RPMI7951 (cell line): ENCODE measurements around the gene OCSTAMP. TPM values are rescaled to one million over a fixed set of nuclear protein-coding genes. Genes with fewer than 3 reads are reported as not detected.
A peak's percentile ranks its signal among the peaks of the same experiment; 100 is the strongest.

Source experiments
- DNase-seq: peaks from one replicate; pipeline ENCODE4 v3.0.0-alpha.2; 2012; ENCODE audit warnings: low read depth
- total RNA-seq: library from RNA; depleted of rRNA; stranded (reverse); fragments of >200 nt; shearing (Covaris generic); gene quantifications from 2 replicates; pipeline ENCODE4 v1.2.3, GENCODE V29; 2014

Gene OCSTAMP
- total RNA-seq, 1 experiment from 2014 or later: not detected

DNA sequence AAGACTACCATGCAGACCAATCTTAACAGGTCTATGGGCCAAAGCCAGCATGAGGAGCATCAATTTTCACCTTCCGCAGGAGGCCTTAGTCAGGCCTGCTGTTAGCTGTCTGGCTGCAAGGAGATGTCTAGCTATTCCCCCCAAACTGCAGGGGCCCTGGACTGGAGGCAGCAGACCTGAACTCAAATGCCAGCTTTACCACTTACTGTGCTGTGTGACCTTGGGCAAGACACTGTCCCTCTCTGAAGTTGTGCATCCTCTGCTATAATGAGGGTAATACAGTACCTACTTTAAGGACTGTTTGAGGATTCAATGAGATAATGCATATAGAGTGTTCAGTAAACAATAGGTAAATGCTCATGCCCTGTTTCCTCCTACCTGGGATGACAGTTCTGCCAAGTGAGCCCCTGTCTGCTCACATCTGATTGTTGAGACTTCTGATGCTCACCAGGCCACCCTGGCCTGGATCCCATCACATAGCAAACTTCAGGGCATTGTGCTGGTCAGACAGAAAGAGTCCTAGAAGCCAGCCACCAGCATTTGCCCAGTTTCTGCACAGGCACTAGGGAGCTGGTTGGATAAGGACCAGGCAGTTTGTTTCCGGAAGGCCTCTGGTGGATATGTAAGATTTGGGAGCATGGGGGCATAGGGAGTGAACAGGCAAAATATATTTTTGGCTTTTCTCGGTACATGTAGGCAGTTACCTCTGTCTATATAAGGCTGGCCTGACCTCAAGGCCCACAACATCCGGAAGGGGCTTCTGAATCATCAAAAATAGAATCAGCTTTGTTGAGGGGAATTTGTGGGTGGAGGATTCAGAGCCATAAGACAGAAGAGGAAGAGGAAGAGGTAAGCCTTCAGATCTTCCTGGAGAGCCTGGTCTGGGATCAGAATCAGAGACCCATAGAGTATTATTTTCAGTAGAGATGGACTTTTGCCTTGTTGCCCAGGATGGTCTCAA lies 2.3 kb upstream of the OCSTAMP start:
- peak; percentile 39 for DNase-seq

DNA sequence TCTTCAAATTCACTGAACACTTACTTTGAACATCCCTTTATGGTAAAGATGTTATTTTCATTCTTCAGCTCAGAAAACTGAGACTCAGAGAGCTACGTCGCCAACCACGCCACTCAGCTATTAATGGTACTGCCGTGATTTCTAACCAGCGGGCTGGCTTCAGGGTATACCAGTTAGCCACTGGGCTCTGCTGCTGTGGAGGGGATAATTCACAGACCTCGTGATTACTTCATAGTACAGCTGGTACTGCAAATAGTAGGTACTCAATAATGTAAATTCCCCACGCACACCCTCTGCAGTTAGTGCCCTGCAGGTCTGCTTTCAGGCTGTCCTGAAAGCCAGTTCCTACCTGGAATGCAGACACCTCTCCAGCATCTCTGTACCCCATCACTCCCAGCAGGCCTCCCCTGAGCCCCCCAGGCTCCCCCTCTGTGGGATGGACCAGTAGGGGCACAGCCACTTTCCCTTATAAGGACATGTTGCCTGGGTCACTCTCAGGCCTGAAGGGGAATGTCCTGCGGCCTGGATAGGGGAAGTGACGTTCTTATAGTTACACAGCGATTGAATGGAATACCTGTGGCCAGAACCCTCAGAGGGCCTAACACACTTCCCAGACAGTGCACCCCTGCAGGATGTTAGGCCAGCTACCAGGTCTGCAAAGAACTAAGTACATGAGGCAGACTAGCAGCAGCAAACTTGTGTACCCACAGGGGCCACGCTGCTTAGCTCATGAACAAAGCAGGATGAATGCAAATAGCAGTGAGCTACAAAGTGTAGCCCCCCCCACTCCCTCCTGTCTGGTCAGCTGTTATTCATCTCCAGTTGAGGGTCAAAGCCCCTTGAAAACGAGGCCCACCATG lies 1.3 kb upstream of the OCSTAMP start:
- DNase-seq: no peak

DNA sequence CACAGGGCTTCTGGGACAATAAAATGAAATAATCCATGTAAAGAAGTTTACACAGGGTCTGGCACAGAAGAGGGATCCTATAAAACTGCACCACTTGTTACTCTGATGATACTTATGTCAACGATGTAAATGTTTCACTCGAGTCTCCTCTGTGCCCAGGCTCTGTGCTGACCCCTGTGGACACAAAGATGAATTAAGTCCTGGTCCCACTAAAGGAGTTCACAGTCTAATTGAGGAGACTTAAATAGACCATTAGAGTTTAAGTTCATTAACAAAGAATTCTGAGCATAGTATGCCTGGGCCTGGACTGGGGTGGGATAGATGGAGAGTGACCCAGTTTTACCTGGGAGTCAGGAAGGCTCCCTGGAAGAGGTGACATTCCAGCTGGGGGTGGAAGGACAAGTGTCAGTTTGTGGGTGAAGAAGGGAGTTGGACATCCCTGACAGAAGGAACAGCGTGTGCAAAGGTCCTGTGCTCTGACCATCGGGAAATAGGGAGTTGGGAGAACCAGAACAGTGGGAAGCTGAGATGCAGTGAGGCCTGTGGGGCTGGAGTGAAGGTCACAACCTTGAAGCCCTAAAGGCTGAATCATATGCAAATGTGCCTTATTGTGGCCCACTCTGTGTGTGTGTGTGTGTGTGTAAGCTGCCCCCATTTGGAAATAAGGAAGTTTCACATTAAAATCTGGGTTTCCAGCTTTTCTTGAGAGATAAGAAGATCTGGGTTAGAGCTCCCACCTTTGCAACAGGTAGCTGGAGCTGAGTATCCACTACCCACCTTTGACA lies 1.1 kb downstream of the OCSTAMP start:
- DNase-seq: no peak

DNA sequence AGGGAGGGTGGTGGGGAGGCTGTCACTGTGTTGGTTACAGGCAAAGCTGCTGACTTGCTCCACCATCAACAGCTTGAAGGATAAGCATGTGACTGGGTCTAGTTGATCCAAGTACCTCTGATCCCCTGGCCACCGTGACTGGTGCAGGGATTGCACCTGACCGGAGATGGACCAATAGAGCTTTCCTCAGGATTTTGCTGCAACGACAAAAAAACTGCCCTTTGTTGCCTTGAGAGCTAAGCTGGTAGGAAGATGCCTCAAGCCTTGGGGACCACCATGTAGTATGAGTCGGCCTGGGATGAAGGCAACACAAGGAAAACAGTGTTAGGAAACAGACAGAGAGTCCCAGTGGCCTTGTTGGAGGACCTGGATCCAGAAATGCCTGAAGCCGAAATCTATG lies 1.8 kb downstream of the OCSTAMP start:
- no peak for DNase-seq

DNA sequence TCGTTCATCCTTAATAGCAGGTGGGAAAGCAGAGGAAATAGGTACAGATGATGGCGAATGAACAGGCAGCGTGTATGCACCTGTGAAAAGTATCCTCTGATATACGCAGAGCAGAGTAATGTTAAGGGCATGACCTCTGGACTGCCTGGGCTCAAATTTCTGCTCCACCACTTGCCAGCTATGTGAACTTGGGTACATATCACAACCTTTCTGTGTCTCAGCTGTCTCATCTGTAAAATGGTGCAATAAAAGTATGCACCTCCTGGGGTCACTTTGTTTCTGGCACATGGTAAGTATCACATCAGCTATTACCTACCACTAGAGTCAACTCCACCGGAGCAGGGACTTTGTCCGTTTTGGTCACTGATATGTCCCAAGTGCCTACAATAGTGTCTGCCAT lies 2.5 kb downstream of the OCSTAMP start:
- DNase-seq: no peak

DNA sequence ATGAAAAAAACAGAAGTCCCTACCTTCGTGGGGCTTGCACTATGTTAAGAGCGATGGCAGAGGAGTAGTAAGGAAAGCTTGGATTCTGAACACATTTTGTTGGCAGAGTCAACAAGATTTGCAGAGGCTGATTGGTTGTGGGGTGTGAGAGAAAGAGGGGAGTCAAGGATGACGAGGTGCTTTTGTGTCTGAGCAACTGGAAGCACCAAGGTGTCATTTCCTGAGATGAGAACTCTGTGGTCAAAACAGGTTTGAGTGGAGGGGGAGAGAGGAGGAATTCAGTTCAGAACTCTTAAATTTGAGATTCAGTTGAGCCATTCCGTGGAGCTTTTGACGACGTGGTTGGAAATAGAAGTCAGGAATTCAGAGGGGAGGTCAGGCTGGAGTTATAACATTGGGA lies 3.5 kb downstream of the OCSTAMP start:
- DNase-seq: no peak

DNA sequence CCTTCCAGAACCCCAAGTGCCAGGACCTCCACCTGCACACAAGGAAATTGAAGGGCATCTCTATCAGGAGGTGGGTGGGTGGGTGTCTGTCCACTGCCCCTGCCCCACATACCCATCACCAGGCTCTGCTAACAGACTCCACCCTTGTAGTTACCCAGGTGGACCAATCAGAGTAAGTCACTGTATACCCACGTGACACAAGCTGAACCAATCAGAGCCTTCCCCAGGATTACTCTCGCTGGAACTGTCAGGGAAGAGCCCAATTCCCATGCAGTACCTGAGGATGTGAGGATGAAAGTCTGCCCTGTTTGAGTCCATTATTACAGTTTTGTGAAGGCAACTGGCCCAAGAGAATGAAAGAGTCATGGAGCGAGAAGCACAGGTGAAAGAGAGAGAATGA lies 4.2 kb downstream of the OCSTAMP start:
- DNase-seq: no peak

DNA sequence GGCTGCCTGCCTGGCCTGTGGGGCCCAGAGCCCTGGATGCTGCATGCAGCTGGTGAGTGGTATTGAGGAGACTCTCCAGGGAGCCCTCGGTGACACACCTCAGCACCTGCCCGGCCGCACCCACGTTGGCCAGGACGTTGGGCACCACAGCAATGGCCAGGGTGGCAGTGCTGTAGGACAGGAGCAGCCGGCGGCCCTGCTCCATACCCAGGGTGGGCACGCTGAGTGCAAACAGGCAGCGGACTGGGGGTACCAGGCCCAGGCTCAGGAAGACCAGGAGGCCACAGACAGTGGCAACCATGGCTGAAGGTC lies 4.7 kb downstream of the OCSTAMP start:
- DNase-seq: no peak

DNA sequence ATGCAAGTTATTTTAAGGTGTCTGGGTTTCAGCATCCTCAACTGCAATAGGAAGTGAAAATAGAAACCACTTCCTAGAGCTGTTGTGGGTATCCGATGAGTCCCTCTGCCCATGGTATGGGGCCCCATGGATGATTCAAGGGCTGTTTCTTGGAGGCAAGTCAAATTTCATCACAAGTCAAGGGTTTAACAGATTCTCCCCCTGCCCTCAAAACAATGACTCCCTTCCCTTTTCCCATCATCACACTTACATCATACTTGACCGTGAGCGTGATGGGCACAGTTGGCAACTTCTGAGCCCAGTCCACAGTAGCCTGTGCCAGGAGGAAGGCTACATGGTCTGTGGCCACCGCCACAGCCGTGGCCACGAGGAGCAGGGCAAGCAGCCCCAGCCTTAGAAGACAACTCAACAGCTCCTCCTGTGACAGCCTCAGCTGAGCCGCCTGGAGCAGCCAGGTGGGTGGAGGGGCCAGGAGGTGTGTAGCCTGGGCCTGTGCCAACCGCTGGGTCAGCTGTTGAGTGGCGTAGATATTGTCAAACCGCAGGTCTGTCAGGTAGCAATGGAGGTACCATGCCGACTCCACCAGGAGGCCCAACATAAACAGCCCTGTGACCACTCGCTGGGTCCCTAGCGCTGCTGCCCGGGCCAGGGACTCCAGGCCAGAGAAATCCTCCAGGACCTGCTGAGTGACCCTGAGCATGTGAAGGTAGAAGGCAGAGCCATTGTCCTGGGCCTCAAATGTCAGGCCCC lies 5.2 kb downstream of the OCSTAMP start:
- DNase-seq: peak; percentile 65

DNA sequence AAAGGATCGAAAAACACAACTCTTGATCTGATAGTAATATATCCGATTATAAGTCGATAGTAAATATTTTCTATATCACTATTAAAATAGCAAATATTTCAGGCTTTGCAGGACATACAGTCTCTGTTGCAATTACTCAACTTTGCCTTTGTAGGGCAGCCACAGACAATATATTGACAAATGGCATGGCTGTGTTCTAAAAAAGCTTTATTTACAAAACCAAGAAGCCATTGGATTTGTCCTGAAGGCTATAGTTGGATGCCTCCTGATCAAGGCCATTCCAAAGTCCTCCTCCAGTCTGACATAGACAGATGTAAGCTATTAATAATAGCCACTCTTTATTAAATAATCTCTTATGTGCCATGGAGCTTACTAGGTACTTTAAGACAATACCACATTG lies 5.9 kb downstream of the OCSTAMP start:
- DNase-seq: peak; percentile 35

DNA sequence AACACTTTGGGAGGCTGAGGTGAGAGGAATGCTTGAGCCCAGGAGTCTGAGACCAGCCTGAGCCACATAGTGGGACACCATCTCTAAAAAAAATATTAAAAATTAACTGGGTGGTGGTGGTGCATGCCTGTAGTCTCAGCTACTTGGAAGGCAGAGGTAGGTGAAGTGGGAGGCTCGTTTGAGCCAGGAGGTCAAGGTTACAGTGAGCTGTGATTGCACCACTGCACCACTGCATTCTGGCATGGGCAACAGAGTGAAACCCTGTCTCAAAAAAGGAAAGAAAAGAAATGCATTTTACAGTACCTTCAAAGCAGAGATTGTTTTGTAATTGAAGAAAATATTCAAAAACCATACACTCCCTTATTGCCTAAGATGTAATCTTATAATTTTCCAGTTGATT lies 6.5 kb downstream of the OCSTAMP start:
- no peak for DNase-seq

DNA sequence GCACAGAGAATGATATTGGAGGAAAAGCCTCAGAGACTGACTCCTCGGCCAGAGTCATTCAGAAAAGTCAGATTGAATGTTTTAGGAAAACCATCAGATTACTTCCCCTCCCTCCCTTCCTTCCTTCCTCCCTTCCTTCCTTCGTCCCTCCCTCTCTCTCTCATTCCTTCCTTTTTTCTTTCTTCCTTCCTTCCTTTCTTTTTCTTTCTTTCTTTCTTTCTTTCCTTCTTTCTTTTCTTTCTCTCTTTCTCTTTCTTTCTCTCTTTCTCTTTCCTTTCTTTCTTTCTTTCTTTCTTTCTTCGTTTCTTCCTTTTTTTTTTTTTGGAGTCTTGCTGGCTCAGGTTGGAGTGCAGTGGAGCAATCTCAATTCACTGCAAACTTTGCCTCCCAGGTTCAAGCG lies 7.4 kb downstream of the OCSTAMP start:
- DNase-seq: no peak

DNA sequence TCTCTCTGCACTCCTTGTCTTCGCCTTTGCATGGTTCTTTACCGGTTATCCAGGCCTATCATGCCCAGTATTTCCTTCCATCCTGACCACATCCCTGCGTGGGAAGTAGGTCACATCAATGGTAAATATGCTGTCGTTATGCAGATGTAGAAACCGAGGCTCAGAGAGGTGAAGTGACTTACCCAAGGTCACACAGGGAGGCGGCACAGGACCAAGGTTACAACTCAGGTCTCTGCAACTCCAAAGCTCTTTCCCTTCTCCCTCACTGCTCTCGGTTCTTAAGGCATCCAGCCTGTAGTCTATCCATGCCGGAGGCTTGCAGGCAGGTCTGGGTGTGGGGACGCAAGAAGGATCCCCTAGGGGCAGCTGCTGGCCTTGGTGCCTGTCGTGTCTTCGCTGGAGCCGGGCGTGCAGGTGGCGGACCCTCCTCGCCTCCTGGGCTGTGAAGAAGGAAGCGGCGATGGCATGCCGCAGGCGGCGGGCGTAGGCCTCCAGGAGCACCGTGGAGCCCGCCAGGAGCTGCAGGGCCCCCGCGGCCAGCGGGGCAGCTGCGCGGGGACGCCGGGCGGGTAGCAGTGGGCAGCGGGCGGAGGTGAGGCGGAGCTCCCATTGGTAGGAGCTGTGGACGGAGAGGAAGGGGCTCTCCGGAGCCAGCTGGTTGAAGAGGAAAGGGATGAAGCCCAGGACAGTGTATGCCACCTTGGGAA lies 9.1 kb downstream of the OCSTAMP start:
- DNase-seq: no peak

DNA sequence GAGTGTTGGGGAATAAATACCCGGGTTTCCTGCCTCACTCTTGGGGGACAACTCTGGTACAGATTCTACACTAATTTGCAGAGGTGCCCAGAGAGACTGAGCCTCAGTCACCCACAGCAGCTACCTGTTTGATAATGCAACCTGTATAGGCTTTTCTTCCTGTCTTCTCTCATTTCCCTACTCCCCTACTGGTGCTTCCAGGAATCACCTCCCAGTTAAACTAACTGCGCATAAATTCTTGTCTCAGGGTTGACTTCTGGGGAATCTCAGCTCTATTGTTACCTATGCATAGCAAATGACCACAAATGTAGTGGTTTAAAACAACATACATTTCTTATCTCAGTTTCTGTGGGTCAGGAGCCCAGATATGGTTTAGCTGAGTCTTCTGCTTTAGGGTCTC lies 11.3 kb downstream of the OCSTAMP start:
- DNase-seq: no peak

DNA sequence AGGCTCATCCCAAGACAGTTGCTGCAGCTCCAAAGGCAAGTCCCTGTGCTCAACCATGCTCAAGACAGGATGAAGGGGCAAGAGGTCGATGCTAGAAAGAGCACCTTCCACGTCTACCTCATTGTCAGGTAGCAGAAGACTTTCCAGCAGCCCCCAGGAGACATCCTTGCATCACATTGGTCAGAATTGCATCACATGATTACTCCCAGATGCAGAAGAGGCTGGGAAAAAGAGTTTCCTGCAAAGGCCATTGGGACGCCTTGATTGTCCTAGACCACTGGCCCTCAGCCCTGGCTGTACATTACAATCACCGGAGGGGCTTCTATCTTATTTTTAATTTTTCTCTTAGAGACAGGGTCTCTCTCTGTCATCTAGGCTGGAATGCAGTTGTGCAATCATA lies 19.8 kb downstream of the OCSTAMP start:
- no peak for DNase-seq

DNA sequence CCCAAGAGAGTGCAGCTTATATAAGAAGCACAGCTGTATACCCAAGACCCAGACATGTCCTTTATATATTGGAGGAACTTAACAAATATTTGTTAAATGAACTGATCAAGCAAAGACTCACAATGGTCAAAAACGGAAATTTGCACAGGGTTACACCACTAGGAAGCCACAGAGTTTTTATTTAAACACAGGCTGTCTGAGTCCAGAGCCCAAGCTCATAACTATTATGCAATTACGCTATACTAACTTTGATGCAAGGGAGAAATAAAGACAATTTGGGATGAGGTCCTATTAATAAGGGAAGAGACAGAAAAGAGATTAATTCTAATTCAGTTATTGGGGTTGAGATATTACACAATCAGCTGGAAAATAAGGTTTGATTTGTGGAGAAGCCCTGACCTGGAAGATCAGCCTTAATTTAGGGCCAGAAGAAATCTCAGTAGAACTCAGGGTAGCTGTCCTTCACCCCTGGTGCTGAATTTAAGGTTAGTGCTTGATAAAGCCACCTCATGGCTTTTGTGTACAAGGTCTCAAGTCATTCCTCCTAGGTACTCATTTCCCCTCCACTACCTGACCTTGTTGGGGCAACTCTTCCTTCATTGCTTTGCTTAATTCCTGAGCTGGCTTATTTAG lies 26.6 kb downstream of the OCSTAMP start:
- peak; percentile 29 for DNase-seq

DNA sequence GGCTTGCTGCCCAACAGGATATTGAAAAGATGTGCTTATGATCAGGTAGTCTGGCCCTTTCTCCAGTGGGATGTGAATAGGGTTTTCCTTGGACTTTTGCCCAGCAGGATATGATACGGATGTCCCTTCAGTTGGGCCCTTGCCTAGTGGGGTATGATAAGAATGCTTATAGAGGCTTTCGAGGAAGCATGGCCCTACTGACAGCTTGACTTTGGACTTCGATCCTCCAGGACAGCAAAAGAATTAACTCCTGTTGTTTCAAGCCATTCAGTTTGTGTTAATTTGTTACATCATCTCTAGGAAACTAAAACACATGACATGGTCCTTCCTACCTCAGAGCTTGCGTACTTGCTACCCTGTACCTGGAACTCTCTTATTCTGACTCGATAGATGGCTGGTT lies 27.3 kb downstream of the OCSTAMP start:
- DNase-seq: no peak

DNA sequence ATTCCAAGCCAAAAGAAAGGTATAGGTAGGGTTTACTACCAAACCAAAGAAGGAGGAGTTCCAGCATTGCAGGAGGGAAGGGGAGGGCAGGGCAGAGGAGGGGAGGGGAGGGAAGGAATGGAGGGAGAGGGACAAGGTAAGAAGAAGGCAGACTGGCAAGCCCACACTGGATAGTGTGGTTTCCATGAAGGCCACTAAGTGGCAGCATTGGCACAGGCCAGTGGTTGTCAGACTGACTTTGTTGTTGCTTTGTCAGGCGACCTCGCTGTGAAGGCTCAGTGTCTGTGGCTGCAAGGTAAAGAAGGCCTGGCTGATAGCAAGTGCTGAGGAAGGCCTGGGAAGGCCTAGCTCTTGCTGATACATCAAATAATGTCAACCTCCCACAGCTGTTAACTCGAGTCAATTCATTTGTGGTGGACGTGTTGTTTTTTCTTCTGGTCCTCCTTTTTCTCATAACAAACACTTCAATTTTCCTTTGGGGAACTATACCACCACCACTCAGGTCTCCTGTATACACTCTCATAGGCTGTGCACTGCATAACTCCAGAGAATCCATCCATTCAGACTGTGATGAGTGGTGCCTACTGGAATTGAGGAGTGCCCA lies 29.4 kb downstream of the OCSTAMP start:
- DNase-seq: peak; percentile 65

DNA sequence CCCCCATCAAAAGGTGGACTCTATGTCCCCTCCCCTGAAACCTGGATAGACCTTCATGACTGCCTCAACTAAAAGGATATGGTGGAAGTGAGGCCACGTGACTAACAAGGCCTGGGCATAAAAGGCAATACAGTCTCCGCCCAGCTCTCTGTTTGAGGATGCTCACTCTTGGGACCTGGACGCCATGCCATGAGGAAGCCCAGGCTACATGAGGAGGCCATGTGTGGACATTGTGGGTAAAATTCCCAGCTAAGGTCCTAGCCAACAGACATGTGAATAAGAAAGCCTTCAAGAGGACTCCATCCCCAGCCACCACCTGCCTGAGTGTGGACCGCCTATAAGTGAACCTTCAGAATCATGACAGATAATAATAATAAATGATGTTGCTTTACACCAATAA lies 29.9 kb downstream of the OCSTAMP start:
- no peak for DNase-seq
